OCI-LY7 (cell line): ENCODE results near the gene TEX22.

Experiments used
- CTCF ChIP-seq: fragments of 200-600 bp; sonication (generic); conservative IDR thresholded peaks from 2 replicates; pipeline ENCODE4 v1.5.1; 2014; ENCODE audit warnings: mild to moderate bottlenecking, antibody characterized with exemption, low read length, moderate library complexity, mixed read lengths
- EZH2phosphoT487 ChIP-seq: fragments of 200-600 bp; sonication (generic); IDR thresholded peaks from 2 replicates; pipeline ENCODE4 v1.6.1; 2018; ENCODE audit warnings: low read depth, borderline replicate concordance, mild to moderate bottlenecking, mixed run types, antibody characterized with exemption, low read length, moderate library complexity, mixed read lengths

GRCh38 chr14:105450123-105450505, 51.8 kb downstream of the TEX22 start:
- TF ChIP-seq CTCF (no peak), EZH2phosphoT487 (no peak)
